ENCODE measurements around the gene STX7.

GRCh38 chr6:132548746-132549463, 36.0 kb upstream of the STX7 start:
- TF ChIP-seq, protein P1, sequence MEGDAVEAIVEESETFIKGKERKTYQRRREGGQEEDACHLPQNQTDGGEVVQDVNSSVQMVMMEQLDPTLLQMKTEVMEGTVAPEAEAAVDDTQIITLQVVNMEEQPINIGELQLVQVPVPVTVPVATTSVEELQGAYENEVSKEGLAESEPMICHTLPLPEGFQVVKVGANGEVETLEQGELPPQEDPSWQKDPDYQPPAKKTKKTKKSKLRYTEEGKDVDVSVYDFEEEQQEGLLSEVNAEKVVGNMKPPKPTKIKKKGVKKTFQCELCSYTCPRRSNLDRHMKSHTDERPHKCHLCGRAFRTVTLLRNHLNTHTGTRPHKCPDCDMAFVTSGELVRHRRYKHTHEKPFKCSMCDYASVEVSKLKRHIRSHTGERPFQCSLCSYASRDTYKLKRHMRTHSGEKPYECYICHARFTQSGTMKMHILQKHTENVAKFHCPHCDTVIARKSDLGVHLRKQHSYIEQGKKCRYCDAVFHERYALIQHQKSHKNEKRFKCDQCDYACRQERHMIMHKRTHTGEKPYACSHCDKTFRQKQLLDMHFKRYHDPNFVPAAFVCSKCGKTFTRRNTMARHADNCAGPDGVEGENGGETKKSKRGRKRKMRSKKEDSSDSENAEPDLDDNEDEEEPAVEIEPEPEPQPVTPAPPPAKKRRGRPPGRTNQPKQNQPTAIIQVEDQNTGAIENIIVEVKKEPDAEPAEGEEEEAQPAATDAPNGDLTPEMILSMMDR (conservative IDR thresholded peaks at IDR 0.05; ENCODE audit: low read length): no peak
- no peak for TF ChIP-seq EZH2phosphoT487 (IDR thresholded peaks at IDR 0.05; ENCODE audit: borderline replicate concordance, low read depth, low read length)

Measured in OCI-LY7 (cell line).